ENCODE data around the gene ALDH8A1.

ALDH8A1 gene

GRCh38 chr6:134951494-134952263, 1.8 kb upstream of the ALDH8A1 start:
- no peak for DNase-seq (ENCODE audit: low spot score)

- DNase-seq (ENCODE audit: low spot score), result no peak
Observed at GRCh38 chr6:134950482-134950881, 581 bp upstream of the ALDH8A1 start.

- DNase-seq (ENCODE audit: low spot score), result no peak
Observed at GRCh38 chr6:134948691-134949090, 1.2 kb downstream of the ALDH8A1 start.

GRCh38 chr6:134948142-134948541, 1.8 kb downstream of the ALDH8A1 start:
- no peak for DNase-seq (ENCODE audit: low spot score)

GRCh38 chr6:134945045-134945444, 4.9 kb downstream of the ALDH8A1 start:
- DNase-seq (ENCODE audit: low spot score), result no peak

- no peak for DNase-seq (ENCODE audit: low spot score)
Observed at GRCh38 chr6:134943522-134944111, 6.3 kb downstream of the ALDH8A1 start.

GRCh38 chr6:134938896-134939295, 11.0 kb downstream of the ALDH8A1 start:
- DNase-seq (ENCODE audit: low spot score), result no peak

- DNase-seq (ENCODE audit: low spot score), result no peak
Observed at GRCh38 chr6:134937426-134937825, 12.5 kb downstream of the ALDH8A1 start.

GRCh38 chr6:134936931-134937330, 13.0 kb downstream of the ALDH8A1 start:
- no peak for DNase-seq (ENCODE audit: low spot score)

- no peak for DNase-seq (ENCODE audit: low spot score)
Observed at GRCh38 chr6:134936476-134936875, 13.4 kb downstream of the ALDH8A1 start.

GRCh38 chr6:134934793-134935485, 15.0 kb downstream of the ALDH8A1 start:
- no peak for DNase-seq (ENCODE audit: low spot score)

- no peak for DNase-seq (ENCODE audit: low spot score)
Observed at GRCh38 chr6:134932535-134933470, 17.1 kb downstream of the ALDH8A1 start.

GRCh38 chr6:134932098-134932497, 17.8 kb downstream of the ALDH8A1 start:
- DNase-seq (ENCODE audit: low spot score), result no peak

- DNase-seq (ENCODE audit: low spot score), result no peak
Observed at GRCh38 chr6:134930463-134930862, 19.4 kb downstream of the ALDH8A1 start.

GRCh38 chr6:134928151-134928900, 21.6 kb downstream of the ALDH8A1 start:
- DNase-seq (ENCODE audit: low spot score), result no peak

GRCh38 chr6:134925800-134926199, 24.1 kb downstream of the ALDH8A1 start:
- no peak for DNase-seq (ENCODE audit: low spot score)

GRCh38 chr6:134921721-134922261, 28.1 kb downstream of the ALDH8A1 start:
- DNase-seq (ENCODE audit: low spot score), result no peak

- no peak for DNase-seq (ENCODE audit: low spot score)
Observed at GRCh38 chr6:134921276-134921675, 28.6 kb downstream of the ALDH8A1 start.

GRCh38 chr6:134920422-134920821, 29.5 kb downstream of the ALDH8A1 start:
- no peak for DNase-seq (ENCODE audit: low spot score)

GRCh38 chr6:134918418-134918961, 31.4 kb downstream of the ALDH8A1 start:
- DNase-seq (ENCODE audit: low spot score), result no peak

GRCh38 chr6:134911547-134911946, 38.4 kb downstream of the ALDH8A1 start:
- no peak for DNase-seq (ENCODE audit: low spot score)
